Small intestine (tissue), 7 donors: Measurements from ENCODE around the gene BEAN1. TPM values are rescaled to one million over a fixed set of nuclear protein-coding genes. Genes with fewer than 3 reads are reported as not detected.

ENCODE experiments used
- DNase-seq, 2 donors: peaks; one replicate each; pipeline versions ENCODE4 v3.0.0 to v3.0.0-alpha.2; 2013
- FAIRE-seq: peaks from 2 replicates; lab custom pipeline; 2012; peaks lifted over from hg19 to GRCh38; lab: Jason Lieb, UNC
- H3K27ac ChIP-seq, 3 donors: one replicate each; pipeline ENCODE4 v1.5.1; 2013; ENCODE audit warnings: low read length in 2 of 3, mild to moderate bottlenecking in 2 of 3, control low read depth in 1 of 3, inconsistent platforms in 1 of 3, low read depth in 1 of 3, moderate library complexity in 1 of 3
- H3K27me3 ChIP-seq, 3 donors: one replicate each; pipeline ENCODE4 v1.6.1; 2013; ENCODE audit warnings: low read length in 3 of 3, inconsistent platforms in 1 of 3; ENCODE audit not compliant: control insufficient read depth in 3 of 3, insufficient read depth in 3 of 3
- H3K36me3 ChIP-seq, 3 donors: one replicate each; pipeline ENCODE4 v1.6.1; 2013; ENCODE audit warnings: low read length in 3 of 3, inconsistent platforms in 1 of 3, low read depth in 1 of 3, mild to moderate bottlenecking in 1 of 3, moderate library complexity in 1 of 3; ENCODE audit not compliant: control insufficient read depth in 3 of 3, insufficient read depth in 2 of 3
- H3K4me1 ChIP-seq, 3 donors: one replicate each; pipeline ENCODE4 v1.6.1; 2013; ENCODE audit warnings: low read length in 2 of 3, inconsistent platforms in 1 of 3, low read depth in 1 of 3, mild to moderate bottlenecking in 1 of 3, moderate library complexity in 1 of 3; ENCODE audit not compliant: control insufficient read depth in 3 of 3, insufficient read depth in 2 of 3
- H3K4me3 ChIP-seq, 3 donors: one replicate each; pipeline ENCODE4 v1.5.1; 2013; ENCODE audit warnings: low read length in 3 of 3, control low read depth in 1 of 3, inconsistent platforms in 1 of 3, low read depth in 1 of 3, mild to moderate bottlenecking in 1 of 3, moderate library complexity in 1 of 3
- H3K9me3 ChIP-seq, 2 donors: one replicate each; pipeline ENCODE4 v1.6.1; 2013; ENCODE audit warnings: low read depth in 1 of 2, low read length in 1 of 2; ENCODE audit not compliant: control insufficient read depth in 2 of 2, insufficient read depth in 1 of 2
- WGBS, 3 donors: extraction: QIAGEN DNeasy Blood & Tissue Kit; methylation state at CpG; one replicate each; pipeline ENCODE4 v1.1.7; 2013; 5-methylcytosine and 5-hydroxymethylcytosine counted together
- polyA plus RNA-seq, 4 donors: library from polyadenylated mRNA; stranded (reverse) in 3 of 4; unstranded in 1 of 4; fragments of 200-250 nt in 3 of 4; fragments of 120-200 nt in 1 of 4; gene quantifications; one replicate each; pipeline versions ENCODE4 v1.2.1 to v1.2.3, GENCODE V29; 2013
- donor health status: healthy with polysubstance abuse.
- donor health status: control.
- donor health status: control.
- donor health status: Bipolar disorder and iron deficiency.
- donor health status: healthy.

The BEAN1 gene
- polyA plus RNA-seq, 4 donors: 0.59 to 0.64 TPM; not detected in 2

- H3K36me3 ChIP-seq: peaks cover 0 to 50% (median 0%) of the 10 kb centered on the region in 3 donors
- no peaks in the 10 kb centered on the region for H3K9me3 ChIP-seq
- H3K27ac ChIP-seq: peak overlapping the region; percentile 49 to 96 (median 91)
- peaks cover 0 to 21% (median 18%) of the 10 kb centered on the region in 3 donors for H3K4me1 ChIP-seq
- H3K4me3 ChIP-seq: no peak overlapping the region
- FAIRE-seq: no peak
- DNase-seq: no peak
- WGBS, 3 donors: 18 to 29% (median 19%) methylated on average over 8 of the region's 8 CpGs
- H3K27me3 ChIP-seq: no peaks in the 10 kb centered on the region
Measured at GRCh38 chr16:66516509-66516807, 89.4 kb downstream of the BEAN1 start.

- Histone ChIP-seq H3K4me1 (peaks cover 0 to 22% (median 19%) of the 10 kb centered on the region in 3 donors), H3K36me3 (peaks cover 0 to 49% (median 0%) of the 10 kb centered on the region in 3 donors), H3K27ac (peak overlapping the region; percentile 91 to 98 (median 96)), H3K4me3 (no peak overlapping the region), H3K9me3 (no peaks in the 10 kb centered on the region), H3K27me3 (no peaks in the 10 kb centered on the region)
- peak; percentile 96 to 100 for DNase-seq
- 13 to 14% (median 13%) methylated on average over 15 of the region's 15 CpGs for WGBS, 3 donors
- FAIRE-seq: no peak
Measured at GRCh38 chr16:66516808-66517585, 89.9 kb downstream of the BEAN1 start.

GRCh38 chr16:66517586-66518263 lies 90.6 kb downstream of the BEAN1 start:
- H3K36me3 ChIP-seq: peaks cover 0 to 52% (median 0%) of the 10 kb centered on the region in 3 donors
- H3K4me1 ChIP-seq: peaks cover 0 to 25% (median 19%) of the 10 kb centered on the region in 3 donors
- no peaks in the 10 kb centered on the region for H3K27me3 ChIP-seq
- H3K4me3 ChIP-seq: no peak overlapping the region
- DNase-seq (no peak), FAIRE-seq (no peak)
- peak overlapping the region; percentile 91 to 98 (median 96) for H3K27ac ChIP-seq
- WGBS, 3 donors: 79 to 90% (median 83%) methylated on average over 8 of the region's 8 CpGs
- no peaks in the 10 kb centered on the region for H3K9me3 ChIP-seq

- FAIRE-seq (no peak), DNase-seq (no peak)
- Histone ChIP-seq H3K27ac (peak overlapping the region in 2 of 3 donors; percentile 32 to 68), H3K36me3 (peaks cover 0 to 55% (median 0%) of the 10 kb centered on the region in 3 donors), H3K4me1 (peaks cover 0 to 28% (median 19%) of the 10 kb centered on the region in 3 donors), H3K27me3 (no peaks in the 10 kb centered on the region), H3K9me3 (no peaks in the 10 kb centered on the region), H3K4me3 (no peak overlapping the region)
- 86 to 94% (median 92%) methylated on average over 11 of the region's 11 CpGs for WGBS, 3 donors
Measured at GRCh38 chr16:66519482-66520373, 92.6 kb downstream of the BEAN1 start.

GRCh38 chr16:66520406-66521170 lies 93.5 kb downstream of the BEAN1 start:
- WGBS, 3 donors: 78 to 88% (median 83%) methylated on average over 14 of the region's 14 CpGs
- Histone ChIP-seq H3K27ac (peak overlapping the region in 2 of 3 donors; percentile 56 to 68), H3K4me3 (no peak overlapping the region), H3K27me3 (no peaks in the 10 kb centered on the region), H3K36me3 (peaks cover 0 to 57% (median 0%) of the 10 kb centered on the region in 3 donors), H3K9me3 (no peaks in the 10 kb centered on the region), H3K4me1 (peaks cover 0 to 31% (median 19%) of the 10 kb centered on the region in 3 donors)
- DNase-seq (no peak), FAIRE-seq (no peak)

GRCh38 chr16:66521252-66521713 lies 94.2 kb downstream of the BEAN1 start:
- WGBS, 3 donors: 90 to 96% (median 93%) methylated on average over 5 of the region's 5 CpGs
- Histone ChIP-seq H3K27me3 (no peaks in the 10 kb centered on the region), H3K36me3 (peaks cover 0 to 59% (median 2%) of the 10 kb centered on the region in 3 donors), H3K4me3 (no peak overlapping the region), H3K4me1 (peaks cover 0 to 29% (median 16%) of the 10 kb centered on the region in 3 donors), H3K27ac (peak overlapping the region; percentile 8 to 68 (median 56)), H3K9me3 (no peaks in the 10 kb centered on the region)
- FAIRE-seq: no peak
- DNase-seq: no peak

- FAIRE-seq (no peak), DNase-seq (peak; percentile 31 to 77)
- WGBS, 3 donors: 64 to 80% (median 67%) methylated on average over 17 of the region's 17 CpGs
- peaks cover 0 to 22% (median 12%) of the 10 kb centered on the region in 3 donors for H3K4me1 ChIP-seq
- no peaks in the 10 kb centered on the region for H3K27me3 ChIP-seq
- no peaks in the 10 kb centered on the region for H3K9me3 ChIP-seq
- H3K27ac ChIP-seq: peak overlapping the region in 2 of 3 donors; percentile 56 to 68
- H3K4me3 ChIP-seq: no peak overlapping the region
- H3K36me3 ChIP-seq: peaks cover 0 to 64% (median 3%) of the 10 kb centered on the region in 3 donors
Measured at GRCh38 chr16:66521951-66522771, 95.1 kb downstream of the BEAN1 start.
